ENCODE data around the gene DOCK11. TPM values are rescaled to one million over a fixed set of nuclear protein-coding genes. Genes with fewer than 3 reads are reported as not detected.
"Not testable (repeated sequence)": the region's sequence is repeated elsewhere in the genome, so short reads cannot be mapped to it uniquely, and the experiment has no call there.

The DOCK11 gene
- total RNA-seq, 1 donor from 2014 or later = 14.0 TPM

DNA sequence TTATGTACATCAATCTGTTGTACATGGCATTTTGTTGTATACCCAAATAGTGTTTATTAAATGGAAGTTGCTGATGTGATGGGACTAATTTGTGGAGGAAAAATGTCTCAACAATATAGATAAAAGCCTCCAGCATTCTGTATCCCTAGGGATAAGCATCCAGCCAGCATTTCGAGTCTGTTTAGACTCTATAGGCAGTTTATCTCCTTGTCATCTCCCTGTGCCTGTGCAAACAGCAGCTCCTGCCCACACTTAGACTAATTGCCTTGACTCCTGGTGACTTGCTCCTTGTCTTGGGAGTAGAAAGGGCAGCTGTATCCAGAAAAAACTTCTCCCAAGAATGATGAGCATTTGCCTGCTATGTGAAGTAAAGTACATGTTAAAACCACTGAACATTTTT is 83.8 kb downstream of the DOCK11 start:
- H3K4me3 Mint-ChIP-seq = no peak overlapping the region
- no peak for DNase-seq (ENCODE audit: extremely low spot score, unreplicated experiment)
- no peak overlapping the region for H3K27ac Mint-ChIP-seq
- H3K9me3 Mint-ChIP-seq = no peaks in the 10 kb centered on the region
- no peaks in the 10 kb centered on the region for H3K27me3 Mint-ChIP-seq
- H3K36me3 Mint-ChIP-seq = peaks cover 4% of the 10 kb centered on the region
- TF ChIP-seq, protein P1, sequence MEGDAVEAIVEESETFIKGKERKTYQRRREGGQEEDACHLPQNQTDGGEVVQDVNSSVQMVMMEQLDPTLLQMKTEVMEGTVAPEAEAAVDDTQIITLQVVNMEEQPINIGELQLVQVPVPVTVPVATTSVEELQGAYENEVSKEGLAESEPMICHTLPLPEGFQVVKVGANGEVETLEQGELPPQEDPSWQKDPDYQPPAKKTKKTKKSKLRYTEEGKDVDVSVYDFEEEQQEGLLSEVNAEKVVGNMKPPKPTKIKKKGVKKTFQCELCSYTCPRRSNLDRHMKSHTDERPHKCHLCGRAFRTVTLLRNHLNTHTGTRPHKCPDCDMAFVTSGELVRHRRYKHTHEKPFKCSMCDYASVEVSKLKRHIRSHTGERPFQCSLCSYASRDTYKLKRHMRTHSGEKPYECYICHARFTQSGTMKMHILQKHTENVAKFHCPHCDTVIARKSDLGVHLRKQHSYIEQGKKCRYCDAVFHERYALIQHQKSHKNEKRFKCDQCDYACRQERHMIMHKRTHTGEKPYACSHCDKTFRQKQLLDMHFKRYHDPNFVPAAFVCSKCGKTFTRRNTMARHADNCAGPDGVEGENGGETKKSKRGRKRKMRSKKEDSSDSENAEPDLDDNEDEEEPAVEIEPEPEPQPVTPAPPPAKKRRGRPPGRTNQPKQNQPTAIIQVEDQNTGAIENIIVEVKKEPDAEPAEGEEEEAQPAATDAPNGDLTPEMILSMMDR (conservative IDR thresholded peaks at IDR 0.05) = no peak
- H3K4me1 Mint-ChIP-seq (ENCODE audit: unreplicated experiment) = no peaks in the 10 kb centered on the region

DNA sequence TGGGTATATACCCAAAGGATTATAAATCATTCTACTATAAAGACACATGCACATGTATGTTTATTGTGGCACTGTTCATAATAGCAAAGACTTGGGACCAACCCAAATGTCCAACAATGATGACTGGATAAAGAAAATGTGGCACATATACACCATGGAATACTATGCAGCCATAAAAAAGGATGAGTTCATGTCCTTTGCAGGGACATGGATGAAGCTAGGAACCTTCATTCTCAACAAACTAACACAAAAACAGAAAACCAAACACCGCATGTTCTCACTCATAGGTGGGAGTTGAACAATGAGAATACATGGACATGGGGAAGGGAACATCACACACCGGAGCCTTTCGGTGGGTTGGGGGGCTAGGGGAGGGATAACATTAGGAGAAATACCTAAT is 87.3 kb downstream of the DOCK11 start:
- not testable (repeated sequence) for H3K27ac Mint-ChIP-seq; H3K9me3 Mint-ChIP-seq; H3K4me1 Mint-ChIP-seq (ENCODE audit: unreplicated experiment); DNase-seq (ENCODE audit: extremely low spot score, unreplicated experiment); H3K27me3 Mint-ChIP-seq; H3K4me3 Mint-ChIP-seq
- H3K36me3 Mint-ChIP-seq = peaks cover 12% of the 10 kb centered on the region

DNA sequence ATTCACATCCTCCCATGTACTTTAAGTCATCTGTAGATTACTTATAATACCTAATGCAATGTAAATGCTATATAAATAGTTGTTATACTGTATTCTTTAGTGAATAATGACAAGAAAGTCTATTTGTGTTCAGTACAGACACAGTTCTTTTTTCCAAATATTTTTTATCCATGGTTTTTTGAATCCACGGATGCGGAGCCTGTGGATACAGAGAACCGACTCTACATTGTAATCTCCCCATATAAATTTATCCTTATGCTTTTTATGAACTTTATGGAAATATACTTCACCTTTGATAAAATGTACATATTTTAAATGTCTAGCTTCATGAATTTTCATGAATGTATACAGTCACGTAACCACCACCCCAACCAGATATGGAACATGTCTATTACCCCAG is 88.2 kb downstream of the DOCK11 start:
- no peaks in the 10 kb centered on the region for H3K27me3 Mint-ChIP-seq
- TF ChIP-seq, protein P1 (conservative IDR thresholded peaks at IDR 0.05) = no peak
- no peak for DNase-seq (ENCODE audit: extremely low spot score, unreplicated experiment)
- no peaks in the 10 kb centered on the region for H3K9me3 Mint-ChIP-seq
- peaks cover 12% of the 10 kb centered on the region for H3K36me3 Mint-ChIP-seq
- no peak overlapping the region for H3K4me3 Mint-ChIP-seq
- no peaks in the 10 kb centered on the region for H3K4me1 Mint-ChIP-seq (ENCODE audit: unreplicated experiment)
- H3K27ac Mint-ChIP-seq = no peak overlapping the region

DNA sequence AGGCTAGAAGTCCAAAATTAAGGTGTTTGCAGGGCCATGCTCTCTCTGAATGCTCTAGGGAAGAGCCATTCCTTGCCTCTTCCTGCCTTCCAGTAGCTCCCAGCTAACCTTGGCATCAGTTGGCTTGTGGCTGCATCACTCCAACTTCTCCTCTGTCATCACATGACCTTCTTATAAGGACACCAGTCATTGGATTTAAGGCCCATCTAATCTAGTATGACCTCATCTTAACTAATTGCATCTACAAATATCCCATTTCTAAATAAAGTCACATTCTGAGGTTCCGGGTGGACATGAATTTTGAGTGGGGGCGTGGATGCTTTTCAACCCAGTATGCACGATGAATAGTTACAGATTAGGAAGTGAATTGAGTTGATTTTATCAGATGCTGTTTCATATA is 89.7 kb downstream of the DOCK11 start:
- no peak for DNase-seq (ENCODE audit: extremely low spot score, unreplicated experiment)
- Mint-ChIP-seq H3K36me3 (peaks cover 12% of the 10 kb centered on the region), H3K4me3 (no peak overlapping the region), H3K27me3 (no peaks in the 10 kb centered on the region), H3K4me1 (ENCODE audit: unreplicated experiment) (no peaks in the 10 kb centered on the region), H3K9me3 (no peaks in the 10 kb centered on the region), H3K27ac (no peak overlapping the region)
- TF ChIP-seq, protein P1 (conservative IDR thresholded peaks at IDR 0.05) = no peak

DNA sequence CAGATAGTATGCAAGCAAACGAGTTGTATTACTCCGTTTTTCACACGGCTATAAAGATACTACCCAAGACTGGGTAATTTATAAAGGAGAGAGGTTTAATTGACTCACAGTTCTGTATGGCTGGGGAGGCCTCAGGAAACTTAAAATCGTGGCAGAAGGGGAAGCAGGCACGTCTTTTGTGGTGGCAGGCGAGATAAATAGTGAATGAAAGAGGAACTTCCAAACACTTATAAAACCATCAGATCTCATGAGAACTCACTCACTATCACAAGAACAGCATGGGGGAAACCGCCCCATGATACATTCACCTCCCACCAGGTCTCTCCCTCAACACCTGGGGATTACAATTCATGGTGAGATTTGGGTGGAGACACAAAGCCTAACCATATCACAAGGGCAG is 90.6 kb downstream of the DOCK11 start:
- H3K4me1 Mint-ChIP-seq (ENCODE audit: unreplicated experiment); DNase-seq (ENCODE audit: extremely low spot score, unreplicated experiment); H3K9me3 Mint-ChIP-seq; H3K27me3 Mint-ChIP-seq; H3K4me3 Mint-ChIP-seq; H3K27ac Mint-ChIP-seq: not testable (repeated sequence)
- H3K36me3 Mint-ChIP-seq = peaks cover 12% of the 10 kb centered on the region

DNA sequence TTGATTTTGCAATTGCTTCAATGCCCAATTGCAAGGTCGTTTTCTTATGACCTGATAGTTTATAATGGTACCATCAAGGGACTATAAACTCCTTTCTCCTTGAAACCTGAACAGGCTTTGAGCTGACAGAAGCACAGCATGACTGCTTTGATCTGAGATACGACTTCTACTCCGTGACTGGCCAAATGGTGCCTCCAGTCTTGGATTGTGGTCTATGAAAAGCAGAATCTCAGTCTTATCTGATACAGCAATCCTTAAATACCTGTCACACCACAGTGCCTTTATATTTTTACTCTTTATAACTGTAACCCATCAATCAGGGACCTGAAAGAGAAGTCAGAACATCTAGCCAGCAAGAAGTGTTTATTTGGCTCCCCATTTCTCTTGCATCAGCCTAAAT is 93.1 kb downstream of the DOCK11 start:
- Mint-ChIP-seq H3K27me3 (no peaks in the 10 kb centered on the region), H3K4me3 (no peak overlapping the region), H3K36me3 (peaks cover 8% of the 10 kb centered on the region), H3K27ac (no peak overlapping the region), H3K4me1 (ENCODE audit: unreplicated experiment) (no peaks in the 10 kb centered on the region), H3K9me3 (no peaks in the 10 kb centered on the region)
- TF ChIP-seq, protein P1 (conservative IDR thresholded peaks at IDR 0.05) = no peak
- no peak for DNase-seq (ENCODE audit: extremely low spot score, unreplicated experiment)

DNA sequence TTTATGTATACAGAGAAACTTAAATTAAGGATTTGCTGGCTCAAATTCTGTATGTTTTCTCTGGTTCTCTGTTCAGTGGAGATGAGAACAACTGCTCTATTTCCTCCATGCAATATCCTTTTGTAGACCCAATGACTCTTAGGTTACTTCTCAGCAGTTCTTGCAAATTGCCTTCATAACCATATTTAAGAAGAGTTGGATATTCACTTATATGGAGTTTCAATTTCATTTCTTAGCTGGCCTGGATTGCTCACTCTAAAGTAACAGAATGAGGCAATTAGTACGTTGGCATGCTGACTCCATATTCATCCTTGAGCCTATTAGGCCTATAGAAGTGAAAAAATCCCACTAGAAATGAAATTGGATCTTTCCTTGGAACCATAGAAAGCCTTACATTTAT is 93.6 kb downstream of the DOCK11 start:
- H3K27me3 Mint-ChIP-seq = no peaks in the 10 kb centered on the region
- no peak overlapping the region for H3K4me3 Mint-ChIP-seq
- peaks cover 8% of the 10 kb centered on the region for H3K36me3 Mint-ChIP-seq
- no peaks in the 10 kb centered on the region for H3K4me1 Mint-ChIP-seq (ENCODE audit: unreplicated experiment)
- no peak for DNase-seq (ENCODE audit: extremely low spot score, unreplicated experiment)
- no peak overlapping the region for H3K27ac Mint-ChIP-seq
- TF ChIP-seq, protein P1 (conservative IDR thresholded peaks at IDR 0.05) = no peak
- no peaks in the 10 kb centered on the region for H3K9me3 Mint-ChIP-seq
